Measurements from ENCODE around the gene SNX8. TPM values are rescaled to one million over a fixed set of nuclear protein-coding genes. Genes with fewer than 3 reads are reported as not detected.

Gene SNX8
- total RNA-seq, 1 experiment from 2014 or later, result 40.6 TPM

DNA sequence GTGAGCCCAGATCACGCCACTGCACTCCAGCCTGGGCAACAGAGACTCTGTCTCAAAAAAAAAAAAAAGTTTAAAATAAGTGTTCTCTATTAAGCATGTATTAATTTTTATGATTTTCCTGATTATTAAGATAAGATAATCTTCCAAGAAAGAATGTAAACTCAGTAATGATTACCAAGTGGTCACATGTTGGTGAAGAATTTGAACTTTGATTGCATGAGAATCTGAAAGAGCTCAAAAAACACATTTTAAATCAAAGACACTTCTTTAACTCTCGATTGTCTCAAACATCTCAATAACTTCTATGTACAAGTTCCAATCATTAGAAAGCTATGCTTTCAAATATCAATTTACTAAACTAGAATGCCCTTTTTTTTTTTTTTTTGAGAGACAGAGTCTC is 33.8 kb downstream of the SNX8 start:
- Mint-ChIP-seq H3K4me3 (no peak overlapping the region), H3K36me3 (ENCODE audit: insufficient read depth in 1 of 3, low read depth in 3 of 3) (peaks cover 0 to 15% (median 6%) of the 10 kb centered on the region in 3 experiments; a peak in 4 of 7 replicates), H3K27ac (no peak overlapping the region), H3K27me3 (ENCODE audit: low read depth) (no peaks in the 10 kb centered on the region), H3K9me3 (no peaks in the 10 kb centered on the region), H3K4me1 (peaks cover 12 to 23% of the 10 kb centered on the region in 2 experiments)
- no peak for DNase-seq
- no peak overlapping the region for H3K23ac ChIP-seq (ENCODE audit: insufficient read length, low read depth, low read length)
- H3K4me1 ChIP-seq (ENCODE audit: insufficient read depth, low read length), result no peaks in the 10 kb centered on the region
- H4K8ac ChIP-seq (replicated peaks; ENCODE audit: insufficient read length, low read depth, low read length), result no peak overlapping the region
- H3K4me2 ChIP-seq (ENCODE audit: insufficient read depth, insufficient read length, low read length), result no peak overlapping the region
- H3K9me3 ChIP-seq (ENCODE audit: control insufficient read depth, low read depth, low read length), result no peaks in the 10 kb centered on the region
- H3K79me2 ChIP-seq (ENCODE audit: insufficient read depth, low read length), result no peaks in the 10 kb centered on the region
- no peaks in the 10 kb centered on the region for H3K27me3 ChIP-seq (ENCODE audit: insufficient read depth, low read length)
- no peak overlapping the region for H2BK20ac ChIP-seq (ENCODE audit: low read depth, low read length, poor library complexity, severe bottlenecking)
- TF ChIP-seq, protein P1, sequence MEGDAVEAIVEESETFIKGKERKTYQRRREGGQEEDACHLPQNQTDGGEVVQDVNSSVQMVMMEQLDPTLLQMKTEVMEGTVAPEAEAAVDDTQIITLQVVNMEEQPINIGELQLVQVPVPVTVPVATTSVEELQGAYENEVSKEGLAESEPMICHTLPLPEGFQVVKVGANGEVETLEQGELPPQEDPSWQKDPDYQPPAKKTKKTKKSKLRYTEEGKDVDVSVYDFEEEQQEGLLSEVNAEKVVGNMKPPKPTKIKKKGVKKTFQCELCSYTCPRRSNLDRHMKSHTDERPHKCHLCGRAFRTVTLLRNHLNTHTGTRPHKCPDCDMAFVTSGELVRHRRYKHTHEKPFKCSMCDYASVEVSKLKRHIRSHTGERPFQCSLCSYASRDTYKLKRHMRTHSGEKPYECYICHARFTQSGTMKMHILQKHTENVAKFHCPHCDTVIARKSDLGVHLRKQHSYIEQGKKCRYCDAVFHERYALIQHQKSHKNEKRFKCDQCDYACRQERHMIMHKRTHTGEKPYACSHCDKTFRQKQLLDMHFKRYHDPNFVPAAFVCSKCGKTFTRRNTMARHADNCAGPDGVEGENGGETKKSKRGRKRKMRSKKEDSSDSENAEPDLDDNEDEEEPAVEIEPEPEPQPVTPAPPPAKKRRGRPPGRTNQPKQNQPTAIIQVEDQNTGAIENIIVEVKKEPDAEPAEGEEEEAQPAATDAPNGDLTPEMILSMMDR (conservative IDR thresholded peaks at IDR 0.05), result no peak
- H3K27ac ChIP-seq (ENCODE audit: insufficient read length, low read depth, low read length), result no peak overlapping the region
- H2BK5ac ChIP-seq (ENCODE audit: insufficient read length, low read length), result no peak overlapping the region
- H3K18ac ChIP-seq (ENCODE audit: insufficient read length, low read depth, low read length), result no peak overlapping the region
- H3K23me2 ChIP-seq (ENCODE audit: insufficient read length, low read depth, low read length, poor library complexity, severe bottlenecking), result no peaks in the 10 kb centered on the region
- no peaks in the 10 kb centered on the region for H3K79me1 ChIP-seq (ENCODE audit: insufficient read depth, low read depth, low read length, poor library complexity, severe bottlenecking)
- H2AK5ac ChIP-seq (ENCODE audit: insufficient read length, low read length), result no peak overlapping the region
- H2BK12ac ChIP-seq (ENCODE audit: insufficient read length, low read depth, low read length), result no peak overlapping the region
- H3K56ac ChIP-seq (ENCODE audit: insufficient read length, low read depth, low read length), result no peak overlapping the region
- H3K14ac ChIP-seq (ENCODE audit: insufficient read depth, low read length), result no peak overlapping the region
- H2BK15ac ChIP-seq (ENCODE audit: low read depth, low read length), result no peak overlapping the region
- no peak overlapping the region for H4K91ac ChIP-seq (ENCODE audit: insufficient read length, low read depth, low read length)
- H2AFZ ChIP-seq (ENCODE audit: low read length), result no peak overlapping the region
- H3K9ac ChIP-seq (ENCODE audit: extremely low read depth, insufficient read length, low read length), result no peak overlapping the region
- WGBS (ENCODE audit: extremely low coverage, insufficient read length, low lambda C conversion rate), result no CpG with 5 or more reads among the region's 2 CpGs
- H4K5ac ChIP-seq (ENCODE audit: insufficient read length, low read depth, low read length), result no peak overlapping the region
- H4K20me1 ChIP-seq (ENCODE audit: control insufficient read depth, insufficient read depth, insufficient read length), result no peaks in the 10 kb centered on the region
- H2BK120ac ChIP-seq (ENCODE audit: low read depth, low read length, poor library complexity, severe bottlenecking), result no peak overlapping the region
- H3T11ph ChIP-seq (ENCODE audit: low read length), result no peak overlapping the region
- no peak overlapping the region for H3K4ac ChIP-seq (ENCODE audit: low read depth, low read length)

All from H9 (cell line).